H9 (cell line): ENCODE results near the gene NPBWR2. TPM values are rescaled to one million over a fixed set of nuclear protein-coding genes. Genes with fewer than 3 reads are reported as not detected.
"Not testable (repeated sequence)": the region's sequence is repeated elsewhere in the genome, so short reads cannot be mapped to it uniquely, and the experiment has no call there.

Experiments
- DNase-seq: peaks from one replicate; pipeline ENCODE4 v3.0.0-alpha.2; 2017
- H2AFZ ChIP-seq: one replicate; pipeline ENCODE4 v1.6.1; 2013; ENCODE audit warnings: mild to moderate bottlenecking, low read length, control low read depth, moderate library complexity
- H2AK5ac ChIP-seq: 2 replicates; pipeline ENCODE4 v1.6.1; 2013; ENCODE audit warnings: low read length, control low read depth, mixed read lengths; ENCODE audit not compliant: insufficient read length
- H2BK120ac ChIP-seq: one replicate; pipeline ENCODE4 v1.6.1; 2013; ENCODE audit warnings: low read depth, mild to moderate bottlenecking, low read length, control low read depth, inconsistent platforms; ENCODE audit not compliant: poor library complexity, severe bottlenecking
- H2BK12ac ChIP-seq: 2 replicates; pipeline ENCODE4 v1.6.1; 2013; ENCODE audit warnings: low read length, control low read depth, mixed read lengths, low read depth; ENCODE audit not compliant: insufficient read length
- H2BK15ac ChIP-seq: 2 replicates; pipeline ENCODE4 v1.6.1; 2013; ENCODE audit warnings: low read depth, low read length, control low read depth
- H2BK20ac ChIP-seq: one replicate; pipeline ENCODE4 v1.6.1; 2013; ENCODE audit warnings: low read depth, mild to moderate bottlenecking, low read length, control low read depth, inconsistent platforms; ENCODE audit not compliant: poor library complexity, severe bottlenecking
- H2BK5ac ChIP-seq: 2 replicates; pipeline ENCODE4 v1.6.1; 2013; ENCODE audit warnings: low read length, control low read depth, mixed read lengths; ENCODE audit not compliant: insufficient read length
- H3K14ac ChIP-seq: 2 replicates; pipeline ENCODE4 v1.6.1; 2013; ENCODE audit warnings: low read length, control low read depth; ENCODE audit not compliant: insufficient read depth
- H3K18ac ChIP-seq: 2 replicates; pipeline ENCODE4 v1.6.1; 2013; ENCODE audit warnings: low read depth, mild to moderate bottlenecking, mixed read lengths, low read length, control low read depth; ENCODE audit not compliant: insufficient read length
- H3K23ac ChIP-seq: 2 replicates; pipeline ENCODE4 v1.6.1; 2013; ENCODE audit warnings: low read length, control low read depth, mixed read lengths, low read depth; ENCODE audit not compliant: insufficient read length
- H3K23me2 ChIP-seq: 2 replicates; pipeline ENCODE4 v1.6.1; 2013; ENCODE audit warnings: low read depth, mild to moderate bottlenecking, mixed read lengths, low read length, control low read depth; ENCODE audit not compliant: insufficient read length, poor library complexity, severe bottlenecking
- H3K27ac ChIP-seq: 2 replicates; pipeline ENCODE4 v1.5.1; 2013; ENCODE audit warnings: low read length, control low read depth, mixed read lengths, low read depth; ENCODE audit not compliant: insufficient read length
- H3K27me3 ChIP-seq: 2 replicates; pipeline ENCODE4 v1.6.1; 2013; ENCODE audit warnings: low read length, control low read depth, inconsistent platforms; ENCODE audit not compliant: insufficient read depth
- H3K4ac ChIP-seq: 2 replicates; pipeline ENCODE4 v1.6.1; 2013; ENCODE audit warnings: low read depth, mild to moderate bottlenecking, control low read depth, inconsistent platforms, low read length, moderate library complexity
- H3K4me1 ChIP-seq: 2 replicates; pipeline ENCODE4 v1.6.1; 2013; ENCODE audit warnings: low read length, control low read depth, inconsistent platforms; ENCODE audit not compliant: insufficient read depth
- H3K4me2 ChIP-seq: 2 replicates; pipeline ENCODE4 v1.6.1; 2013; ENCODE audit warnings: low read length, control low read depth, mixed read lengths; ENCODE audit not compliant: insufficient read length, insufficient read depth
- H3K56ac ChIP-seq: 2 replicates; pipeline ENCODE4 v1.6.1; 2013; ENCODE audit warnings: low read depth, mild to moderate bottlenecking, mixed read lengths, low read length, control low read depth; ENCODE audit not compliant: insufficient read length
- H3K79me1 ChIP-seq: 2 replicates; pipeline ENCODE4 v1.6.1; 2013; ENCODE audit warnings: low read depth, mild to moderate bottlenecking, moderate library complexity, low read length, control low read depth, inconsistent platforms; ENCODE audit not compliant: insufficient read depth, poor library complexity, severe bottlenecking
- H3K79me2 ChIP-seq: 2 replicates; pipeline ENCODE4 v1.6.1; 2013; ENCODE audit warnings: low read length, control low read depth, inconsistent platforms; ENCODE audit not compliant: insufficient read depth
- H3K9ac ChIP-seq: 2 replicates; pipeline ENCODE4 v1.6.1; 2013; ENCODE audit warnings: low read length, control low read depth, mixed read lengths; ENCODE audit not compliant: insufficient read length; ENCODE audit errors: extremely low read depth
- H3K9me3 ChIP-seq: one replicate; pipeline ENCODE4 v1.6.1; 2013; ENCODE audit warnings: low read depth, low read length, inconsistent platforms; ENCODE audit not compliant: control insufficient read depth
- H3T11ph ChIP-seq: one replicate; pipeline ENCODE4 v1.6.1; 2013; ENCODE audit warnings: mild to moderate bottlenecking, low read length, control low read depth, inconsistent platforms
- H4K20me1 ChIP-seq: one replicate; pipeline ENCODE4 v1.6.1; 2013; ENCODE audit not compliant: control insufficient read depth, insufficient read length, insufficient read depth
- H4K5ac ChIP-seq: 2 replicates; pipeline ENCODE4 v1.6.1; 2013; ENCODE audit warnings: low read depth, mild to moderate bottlenecking, mixed read lengths, low read length, control low read depth; ENCODE audit not compliant: insufficient read length
- H4K8ac ChIP-seq: replicated peaks from 2 replicates; pipeline ENCODE4 v1.6.1; 2013; ENCODE audit warnings: low read length, control low read depth, mixed read lengths, low read depth; ENCODE audit not compliant: insufficient read length
- H4K91ac ChIP-seq: 2 replicates; pipeline ENCODE4 v1.6.1; 2013; ENCODE audit warnings: low read depth, mild to moderate bottlenecking, moderate library complexity, mixed read lengths, low read length, control low read depth; ENCODE audit not compliant: insufficient read length
- H3K27ac Mint-ChIP-seq, 3 experiments: 2 replicates in 2 of 3; 3 replicates in 1 of 3; pipeline ENCODE4 v1.8.0; 2020 to 2021; ENCODE audit warnings: mixed read lengths in 3 of 3, mild to moderate bottlenecking in 1 of 3, moderate library complexity in 1 of 3
- H3K27me3 Mint-ChIP-seq: 2 replicates; pipeline ENCODE4 v1.8.0; 2021; ENCODE audit warnings: low read depth, mild to moderate bottlenecking, moderate library complexity, mixed read lengths
- H3K36me3 Mint-ChIP-seq, 3 experiments: 2 replicates in 2 of 3; 3 replicates in 1 of 3; pipeline ENCODE4 v1.8.0; 2020 to 2021; ENCODE audit warnings: low read depth in 3 of 3, mixed read lengths in 3 of 3; ENCODE audit not compliant: insufficient read depth in 1 of 3
- H3K4me1 Mint-ChIP-seq, 2 experiments: 2 replicates each; pipeline ENCODE4 v1.8.0; 2020; ENCODE audit warnings: mixed read lengths in 2 of 2
- H3K4me3 Mint-ChIP-seq, 2 experiments: 2 replicates in 1 of 2; 3 replicates in 1 of 2; pipeline ENCODE4 v1.8.0; 2020 to 2021; ENCODE audit warnings: mild to moderate bottlenecking in 2 of 2, mixed read lengths in 2 of 2, moderate library complexity in 1 of 2
- H3K9me3 Mint-ChIP-seq, 2 experiments: 2 replicates in 1 of 2; 3 replicates in 1 of 2; pipeline ENCODE4 v1.8.0; 2020; ENCODE audit warnings: mild to moderate bottlenecking in 2 of 2, mixed read lengths in 2 of 2, moderate library complexity in 1 of 2
- WGBS: extraction: QIAGEN DNeasy Blood & Tissue Kit; methylation state at CpG from one replicate; pipeline ENCODE4 v1.1.7; 2013; ENCODE audit warnings: missing lambda C conversion rate, low lambda C conversion rate, mixed read lengths; ENCODE audit not compliant: insufficient read length; ENCODE audit errors: extremely low coverage; 5-methylcytosine and 5-hydroxymethylcytosine counted together
- total RNA-seq: library from RNA; stranded (reverse); gene quantifications from 2 replicates; pipeline ENCODE4 v1.2.1, GENCODE V29; 2021

Gene NPBWR2
- total RNA-seq, 1 experiment from 2014 or later = not detected

GRCh38 chr20:64122927-64123326 is 15.6 kb upstream of the NPBWR2 start:
- H3K4me1 Mint-ChIP-seq, H3K9me3 Mint-ChIP-seq, H3K79me2 ChIP-seq, H4K5ac ChIP-seq, H3K56ac ChIP-seq, H3K23me2 ChIP-seq, H3K4ac ChIP-seq, H3K4me1 ChIP-seq, H2BK20ac ChIP-seq, H3K23ac ChIP-seq, H4K91ac ChIP-seq, H3K27ac Mint-ChIP-seq, H3K14ac ChIP-seq, H2BK120ac ChIP-seq, H2AFZ ChIP-seq, H4K20me1 ChIP-seq, H3K4me3 Mint-ChIP-seq, H3K36me3 Mint-ChIP-seq, H3K18ac ChIP-seq, H2BK15ac ChIP-seq, H2AK5ac ChIP-seq, H3K9ac ChIP-seq, H2BK5ac ChIP-seq, H3K79me1 ChIP-seq, H4K8ac ChIP-seq, DNase-seq, H3K4me2 ChIP-seq, H3K9me3 ChIP-seq, H3T11ph ChIP-seq, H3K27me3 ChIP-seq, H3K27ac ChIP-seq, H2BK12ac ChIP-seq: not testable (repeated sequence)
- no CpG with 5 or more reads among the region's 11 CpGs for WGBS
- peaks cover 40% of the 10 kb centered on the region for H3K27me3 Mint-ChIP-seq
